Left colon (tissue), 2 donors: Measurements from ENCODE around the gene SCAF11. TPM values are rescaled to one million over a fixed set of nuclear protein-coding genes. Genes with fewer than 3 reads are reported as not detected.

Experiments
- ATAC-seq: fragments of 200-7000 bp; cut with Tn5 transposase; one replicate; pipeline ENCODE4 v1.9.1; 2020; ENCODE audit warnings: mild to moderate bottlenecking, moderate library complexity
- DNase-seq, 2 donors: peaks; one replicate each; pipeline ENCODE4 v3.0.0-alpha.2; 2020
- intact Hi-C, 2 donors: fragments of 100-400 bp; cut with DNase I in 1 of 2; cut with micrococcal nuclease in 1 of 2; formaldehyde crosslinking; loops; one replicate each; pipeline versions ENCODE4 v1.11.2 to v1.14.0; 2022; cut with DNase I, micrococcal nuclease
- total RNA-seq, 2 donors: library from RNA; stranded (reverse); fragmentation: NEBNext Ultra II Directional; extraction: Animal tissue kit (Norgen Biotek cat#: 25700); gene quantifications; one replicate each; pipeline ENCODE4 v1.2.1, GENCODE V29; 2021
- donor health status: DM: no; HTN: no; CAD: no.
- donor health status: DM: yes; HTN: yes; CAD: no.

Gene SCAF11
- total RNA-seq, 2 donors from 2014 or later: 97.9 to 103 TPM

GRCh38 chr12:45879363-45879895, 110.9 kb downstream of the SCAF11 start:
- no peak for ATAC-seq
- intact Hi-C loops: no loop called here
- DNase-seq: no peak

DNA sequence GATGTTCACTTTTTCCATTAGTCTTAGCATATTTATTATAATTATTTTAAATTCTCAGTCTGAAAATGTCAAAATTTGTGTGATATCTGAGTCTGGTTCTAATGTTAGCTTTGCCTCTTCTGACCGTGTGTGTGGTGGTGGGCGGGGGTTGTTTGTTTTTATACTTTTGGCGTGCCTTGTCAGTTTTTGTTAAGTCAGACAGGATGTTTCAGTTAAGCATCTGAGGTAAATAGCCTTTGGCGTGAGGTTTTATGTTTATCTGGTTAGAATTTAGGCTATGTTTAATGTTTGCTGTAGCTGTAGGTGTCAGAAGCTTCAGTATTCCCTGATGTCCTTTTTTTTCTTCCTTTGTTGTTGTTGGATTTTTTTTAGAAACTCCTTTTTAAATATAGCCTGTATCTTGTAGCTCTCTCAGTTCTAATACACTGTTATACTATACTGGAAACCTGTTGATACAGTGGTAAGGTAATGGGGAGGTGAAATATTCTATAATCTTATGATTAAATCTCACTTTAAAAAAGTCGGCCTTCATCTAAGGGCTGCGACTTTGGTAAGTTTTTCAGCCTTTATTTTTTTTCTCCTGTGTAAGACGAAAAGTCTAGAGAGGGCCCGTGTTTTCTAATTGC, 111.6 kb downstream of the SCAF11 start:
- no peak for ATAC-seq
- DNase-seq: no peak
- intact Hi-C loops: no loop called here

- intact Hi-C loops: no loop called here
- no peak for DNase-seq
- ATAC-seq: no peak
These were observed 113.3 kb downstream of the SCAF11 start for GRCh38 chr12:45877069-45877468.

DNA sequence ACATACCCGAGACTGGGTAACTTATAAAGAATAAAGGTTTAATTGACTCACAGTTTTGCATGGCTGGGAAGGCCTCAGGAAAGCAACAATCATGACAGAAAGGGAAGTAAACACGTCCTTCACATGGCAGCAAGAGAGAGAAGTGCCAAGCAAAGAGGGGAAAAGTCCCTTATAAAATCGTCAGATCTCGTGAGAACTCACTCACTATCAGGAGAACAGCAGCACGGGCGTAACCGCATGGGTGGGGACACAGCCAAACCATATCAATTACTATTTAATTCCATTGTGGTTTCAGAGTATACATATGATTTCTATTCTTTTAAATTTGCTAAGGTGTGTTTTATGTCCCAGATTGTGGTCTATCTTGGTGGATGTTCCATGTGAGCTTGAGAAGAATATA, 117.9 kb downstream of the SCAF11 start:
- intact Hi-C loops: no loop called here
- ATAC-seq (no peak), DNase-seq (no peak)
